HCT116 (cell line): ENCODE data around the gene FRMD4A. TPM values are rescaled to one million over a fixed set of nuclear protein-coding genes. Genes with fewer than 3 reads are reported as not detected.

ENCODE experiments used
- ATAC-seq: fragments of 200-7000 bp; cut with Tn5 transposase; 2 replicates; pipeline ENCODE4 v1.9.1; 2020; ENCODE audit warnings: mild to moderate bottlenecking, moderate library complexity
- BruUV-seq: library from RNA; stranded (reverse); fragments of 400-500 nt; replicated peaks from 2 replicates; lab custom pipeline; 2021; lab: Mats Ljungman, UMichigan
- CTCF ChIA-PET: fragments of 300-600 bp; sonication (Branson Sonifier 250); formaldehyde crosslinking; loops from one replicate; lab custom pipeline; 2021; ENCODE audit warnings: antibody characterized with exemption; lab: Charles Lee
- POLR2A ChIA-PET: fragments of 300-600, 350-600 bp; sonication (Branson Sonifier 250); formaldehyde crosslinking; loops from one replicate; lab custom pipeline; 2021; ENCODE audit warnings: antibody characterized with exemption; lab: Charles Lee
- RAD21 ChIA-PET, 2 experiments: fragments of 300-600 bp; sonication (Branson Sonifier 250); formaldehyde crosslinking; loops; one replicate each; lab custom pipeline; 2023; ENCODE audit warnings: low total read pairs in 2 of 2; ENCODE audit not compliant: uncharacterized antibody in 2 of 2, unreplicated experiment in 2 of 2, low non-redundant PET in 1 of 2; lab: Charles Lee
- DNase-seq: peaks from one replicate; pipeline ENCODE4 v3.0.0-alpha.2; 2010; ENCODE audit warnings: low read depth, low spot score
- H2AFZ ChIP-seq: fragments of 200-600 bp; shearing (Covaris generic), sonication (generic); 2 replicates; pipeline ENCODE4 v1.6.1; 2017; ENCODE audit warnings: low read depth, mixed run types, mixed read lengths, antibody characterized with exemption, low read length; ENCODE audit not compliant: poor library complexity, severe bottlenecking
- H3K27ac ChIP-seq: 2 replicates; pipeline ENCODE4 v1.5.1; 2012; ENCODE audit warnings: low read depth, low read length
- H3K27me3 ChIP-seq: fragments of 200-600 bp; sonication (generic); 2 replicates; pipeline ENCODE4 v1.6.1; 2016; ENCODE audit warnings: mixed run types, low read length, mixed read lengths; ENCODE audit not compliant: insufficient read depth
- H3K36me3 ChIP-seq, 2 experiments: fragments of 200-500 bp in 1 of 2; fragments of 200-600 bp in 1 of 2; sonication (Bioruptor generic) in 1 of 2; sonication (generic) in 1 of 2; 2 replicates each; pipeline versions ENCODE4 v1.5.1 to v1.6.1; 2014 to 2016; ENCODE audit warnings: low read length in 2 of 2, inconsistent platforms in 1 of 2, mixed read lengths in 1 of 2, mixed run types in 1 of 2; ENCODE audit not compliant: insufficient read depth in 2 of 2, control insufficient read depth in 1 of 2
- H3K4me1 ChIP-seq, 2 experiments: fragments of 200-600 bp in 1 of 2; sonication (generic) in 1 of 2; 2 replicates each; pipeline versions ENCODE4 v1.5.1 to v1.6.1; 2012 to 2017; ENCODE audit warnings: low read length in 2 of 2, inconsistent platforms in 1 of 2, mild to moderate bottlenecking in 1 of 2, mixed read lengths in 1 of 2, mixed run types in 1 of 2, moderate library complexity in 1 of 2; ENCODE audit not compliant: insufficient read depth in 2 of 2, control insufficient read depth in 1 of 2
- H3K4me2 ChIP-seq: fragments of 200-600 bp; sonication (generic); 2 replicates; pipeline ENCODE4 v1.6.1; 2017; ENCODE audit warnings: mixed run types, low read length, mixed read lengths
- H3K4me3 ChIP-seq, 2 experiments: fragments of 200-600 bp in 1 of 2; sonication (generic) in 1 of 2; replicated peaks in 1 of 2; 2 replicates each; pipeline ENCODE4 v1.5.1; 2011 to 2016; ENCODE audit warnings: low read length in 2 of 2, control low read depth in 1 of 2, low read depth in 1 of 2, mild to moderate bottlenecking in 1 of 2, mixed read lengths in 1 of 2, mixed run types in 1 of 2
- H3K79me2 ChIP-seq: fragments of 200-600 bp; sonication (generic); 2 replicates; pipeline ENCODE4 v1.6.1; 2017; ENCODE audit warnings: mild to moderate bottlenecking, mixed run types, low read length, moderate library complexity, mixed read lengths; ENCODE audit not compliant: insufficient read depth
- H3K9ac ChIP-seq: fragments of 200-600 bp; sonication (generic); 2 replicates; pipeline ENCODE4 v1.6.1; 2016; ENCODE audit warnings: low read length, mixed read lengths
- H3K9me2 ChIP-seq: fragments of 200-600 bp; sonication (generic), shearing (Covaris generic); 2 replicates; pipeline ENCODE4 v1.6.1; 2017; ENCODE audit warnings: mixed run types, mild to moderate bottlenecking, moderate library complexity; ENCODE audit not compliant: insufficient read depth
- H3K9me3 ChIP-seq, 2 experiments: fragments of 200-500 bp in 1 of 2; fragments of 200-600 bp in 1 of 2; sonication (Bioruptor generic) in 1 of 2; sonication (generic) in 1 of 2; 2 replicates each; pipeline ENCODE4 v1.6.1; 2014 to 2017; ENCODE audit warnings: low read length in 2 of 2, mixed read lengths in 2 of 2, inconsistent platforms in 1 of 2, low read depth in 1 of 2, mild to moderate bottlenecking in 1 of 2, mixed run types in 1 of 2, moderate library complexity in 1 of 2; ENCODE audit not compliant: control insufficient read depth in 1 of 2, insufficient read depth in 1 of 2
- H4K20me1 ChIP-seq: fragments of 200-600 bp; sonication (generic), shearing (Covaris generic); 2 replicates; pipeline ENCODE4 v1.6.1; 2017; ENCODE audit warnings: mixed run types, mild to moderate bottlenecking, moderate library complexity; ENCODE audit not compliant: insufficient read depth
- ELF1 ChIP-seq: IDR thresholded peaks from 2 replicates; pipeline ENCODE4 v1.6.1; 2012; ENCODE audit warnings: low read depth, borderline replicate concordance
- FOSL1 ChIP-seq: IDR thresholded peaks from 2 replicates; pipeline ENCODE4 v1.6.1; 2012; ENCODE audit warnings: low read depth
- POLR2AphosphoS5 ChIP-seq: IDR thresholded peaks from 2 replicates; pipeline ENCODE4 v1.6.1; 2011; ENCODE audit warnings: mild to moderate bottlenecking, low read depth, low read length, moderate library complexity
- SIN3A ChIP-seq: IDR thresholded peaks from 2 replicates; pipeline ENCODE4 v1.6.1; 2012; ENCODE audit warnings: low read depth
- SP1 ChIP-seq: IDR thresholded peaks from 2 replicates; pipeline ENCODE4 v1.6.1; 2012; ENCODE audit warnings: low read depth
- SRF ChIP-seq: IDR thresholded peaks from 2 replicates; pipeline ENCODE4 v1.6.1; 2012; ENCODE audit warnings: low read depth
- YY1 ChIP-seq: IDR thresholded peaks from 2 replicates; pipeline ENCODE4 v1.6.1; 2011; ENCODE audit warnings: low read length, low read depth, moderate library complexity, mild to moderate bottlenecking; ENCODE audit not compliant: insufficient replicate concordance; ENCODE audit errors: extremely low read depth
- intact Hi-C: fragments of 100-400 bp; cut with micrococcal nuclease; formaldehyde crosslinking; loops from 2 replicates; pipeline ENCODE4 v1.10.0; 2022
- total RNA-seq: library from RNA; stranded (reverse); gene quantifications from one replicate; pipeline ENCODE4 v1.2.1, GENCODE V29; 2021; ENCODE audit not compliant: unreplicated experiment
- TF ChIP-seq, protein P1 (sequence below): IDR thresholded peaks from 2 replicates; pipeline ENCODE4 v1.6.1; 2011; ENCODE audit warnings: mild to moderate bottlenecking, low read length, moderate library complexity; ENCODE audit not compliant: insufficient replicate concordance; ENCODE audit errors: extremely low read depth
- TF ChIP-seq, protein P2 (sequence below): IDR thresholded peaks from 2 replicates; pipeline ENCODE4 v1.6.1; 2012

The FRMD4A gene
- total RNA-seq, 1 experiment from 2014 or later, result 0.20 TPM

DNA sequence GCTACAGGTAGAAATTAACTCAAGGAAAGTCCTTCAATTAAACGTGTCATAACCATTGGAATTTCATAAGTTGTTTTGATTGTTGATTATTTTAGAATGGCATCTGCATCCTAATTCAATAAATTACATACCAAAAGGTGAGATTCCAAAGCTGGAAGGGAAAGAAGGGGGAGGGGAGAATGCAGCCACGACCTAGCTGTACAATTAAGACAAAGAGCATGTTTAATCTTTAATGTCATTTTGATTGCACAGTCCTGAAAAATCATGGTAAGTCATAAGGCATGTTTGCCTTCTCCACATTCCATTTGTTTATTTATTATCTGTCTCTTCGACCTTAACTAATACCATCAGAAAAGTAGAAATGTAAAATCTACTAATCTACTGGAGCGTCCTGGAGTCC, 358.1 kb downstream of the FRMD4A start:
- Histone ChIP-seq H3K27ac (no peak overlapping the region), H2AFZ (no peak overlapping the region), H3K79me2 (no peaks in the 10 kb centered on the region), H3K9ac (no peak overlapping the region), H3K9me3 (no peaks in the 10 kb centered on the region), H4K20me1 (no peaks in the 10 kb centered on the region), H3K4me1 (no peaks in the 10 kb centered on the region), H3K27me3 (peaks cover 51% of the 10 kb centered on the region), H3K9me2 (no peaks in the 10 kb centered on the region)
- DNase-seq (no peak), ATAC-seq (no peak)
- POLR2A ChIA-PET, result no interaction called here
- no peak for TF ChIP-seq FOSL1
- TF ChIP-seq SRF, result no peak
- TF ChIP-seq YY1, result no peak
- TF ChIP-seq, protein P1, sequence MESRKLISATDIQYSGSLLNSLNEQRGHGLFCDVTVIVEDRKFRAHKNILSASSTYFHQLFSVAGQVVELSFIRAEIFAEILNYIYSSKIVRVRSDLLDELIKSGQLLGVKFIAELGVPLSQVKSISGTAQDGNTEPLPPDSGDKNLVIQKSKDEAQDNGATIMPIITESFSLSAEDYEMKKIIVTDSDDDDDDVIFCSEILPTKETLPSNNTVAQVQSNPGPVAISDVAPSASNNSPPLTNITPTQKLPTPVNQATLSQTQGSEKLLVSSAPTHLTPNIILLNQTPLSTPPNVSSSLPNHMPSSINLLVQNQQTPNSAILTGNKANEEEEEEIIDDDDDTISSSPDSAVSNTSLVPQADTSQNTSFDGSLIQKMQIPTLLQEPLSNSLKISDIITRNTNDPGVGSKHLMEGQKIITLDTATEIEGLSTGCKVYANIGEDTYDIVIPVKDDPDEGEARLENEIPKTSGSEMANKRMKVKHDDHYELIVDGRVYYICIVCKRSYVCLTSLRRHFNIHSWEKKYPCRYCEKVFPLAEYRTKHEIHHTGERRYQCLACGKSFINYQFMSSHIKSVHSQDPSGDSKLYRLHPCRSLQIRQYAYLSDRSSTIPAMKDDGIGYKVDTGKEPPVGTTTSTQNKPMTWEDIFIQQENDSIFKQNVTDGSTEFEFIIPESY, result no peak
- TF ChIP-seq POLR2AphosphoS5, result no peak
- no peak for TF ChIP-seq SP1
- no peak for TF ChIP-seq SIN3A
- no peak for TF ChIP-seq ELF1
- TF ChIP-seq, protein P2, sequence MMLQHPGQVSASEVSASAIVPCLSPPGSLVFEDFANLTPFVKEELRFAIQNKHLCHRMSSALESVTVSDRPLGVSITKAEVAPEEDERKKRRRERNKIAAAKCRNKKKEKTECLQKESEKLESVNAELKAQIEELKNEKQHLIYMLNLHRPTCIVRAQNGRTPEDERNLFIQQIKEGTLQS, result no peak
- TF ChIP-seq, all 23 proteins: peak for 0
- ChIA-PET CTCF (no interaction called here), RAD21 (no interaction called here)
- no TSS peak for BruUV-seq
- H3K4me3 ChIP-seq, result no peak overlapping the region
- no peaks in the 10 kb centered on the region for H3K36me3 ChIP-seq
- intact Hi-C loops, result no loop called here
- H3K4me2 ChIP-seq, result no peak overlapping the region
